NCI-H2196 treated with DMSO at 0.1 percent for 48 hours (cell line): Measurements from ENCODE around the gene DDX10.
"Not testable (repeated sequence)": the region's sequence is repeated elsewhere in the genome, so short reads cannot be mapped to it uniquely, and the experiment has no call there.

Experiments used
- DNase-seq: peaks from one replicate; lab custom pipeline; 2025; ENCODE audit not compliant: unreplicated experiment; lab: John Stamatoyannopoulos, UW

Gene DDX10

DNA sequence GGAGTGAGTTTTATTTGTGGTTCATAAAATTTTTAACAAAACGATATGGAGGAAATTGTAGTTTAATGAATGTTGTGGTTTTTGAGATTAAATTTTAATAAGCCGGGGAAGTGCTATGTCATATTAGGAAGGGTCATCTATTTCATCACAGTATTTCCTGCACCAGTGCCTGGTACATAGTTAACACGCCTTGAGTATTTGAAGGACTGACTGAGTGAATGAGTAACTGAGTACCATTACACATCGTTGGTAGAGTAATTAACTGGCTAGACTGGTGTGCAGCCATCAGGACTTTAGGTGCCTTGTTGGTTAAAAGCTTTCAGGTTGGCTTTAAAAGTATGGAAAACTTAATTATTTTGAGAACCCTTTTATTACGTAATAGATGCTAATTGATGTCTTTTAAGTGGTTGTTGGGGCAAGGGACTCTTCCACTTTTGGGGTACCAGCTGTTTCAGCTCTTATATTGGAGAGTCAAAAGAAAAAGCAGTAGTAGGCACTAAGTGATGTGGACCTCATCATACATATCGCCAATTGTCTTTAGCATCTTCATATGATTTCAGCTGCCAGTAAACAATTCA, 101.8 kb downstream of the DDX10 start:
- no peak for DNase-seq

DNA sequence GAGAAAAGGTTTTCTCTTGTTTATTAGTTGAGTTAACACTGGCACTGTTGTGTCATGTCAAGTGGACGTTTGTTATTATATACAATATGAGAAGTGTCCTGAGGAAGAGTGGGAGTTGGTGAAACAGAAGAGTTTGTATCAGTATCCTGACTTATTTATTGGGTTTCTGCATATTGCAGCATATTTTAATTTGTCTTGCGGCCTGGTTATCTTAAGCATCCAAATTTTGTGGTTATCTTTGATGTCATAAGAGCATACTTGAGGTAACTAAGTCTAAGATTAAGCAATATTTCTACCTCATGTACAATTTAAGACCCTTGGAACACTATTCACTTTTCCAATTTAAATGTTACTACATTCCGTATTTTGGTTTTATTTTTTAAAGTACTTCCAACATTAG, 103.5 kb downstream of the DDX10 start:
- DNase-seq = no peak

DNA sequence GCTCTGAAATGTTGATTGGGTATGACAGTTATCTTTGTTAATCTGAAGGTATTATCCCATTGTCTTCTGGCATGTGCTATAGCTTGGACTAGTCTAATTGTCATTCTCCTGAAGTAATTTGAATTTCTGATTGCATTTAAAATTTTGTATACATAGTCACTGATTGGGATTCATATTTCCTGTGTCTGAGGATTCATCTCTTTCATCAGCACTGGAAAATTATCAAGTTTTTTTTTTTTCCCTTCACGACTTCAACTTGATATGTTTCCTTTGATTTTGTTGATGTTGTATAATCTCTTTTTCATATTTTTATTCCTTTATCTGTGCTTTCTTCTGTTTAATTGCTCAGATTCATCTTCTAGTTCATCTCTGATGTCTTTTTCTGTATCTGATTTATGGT, 104.1 kb downstream of the DDX10 start:
- DNase-seq = no peak

DNA sequence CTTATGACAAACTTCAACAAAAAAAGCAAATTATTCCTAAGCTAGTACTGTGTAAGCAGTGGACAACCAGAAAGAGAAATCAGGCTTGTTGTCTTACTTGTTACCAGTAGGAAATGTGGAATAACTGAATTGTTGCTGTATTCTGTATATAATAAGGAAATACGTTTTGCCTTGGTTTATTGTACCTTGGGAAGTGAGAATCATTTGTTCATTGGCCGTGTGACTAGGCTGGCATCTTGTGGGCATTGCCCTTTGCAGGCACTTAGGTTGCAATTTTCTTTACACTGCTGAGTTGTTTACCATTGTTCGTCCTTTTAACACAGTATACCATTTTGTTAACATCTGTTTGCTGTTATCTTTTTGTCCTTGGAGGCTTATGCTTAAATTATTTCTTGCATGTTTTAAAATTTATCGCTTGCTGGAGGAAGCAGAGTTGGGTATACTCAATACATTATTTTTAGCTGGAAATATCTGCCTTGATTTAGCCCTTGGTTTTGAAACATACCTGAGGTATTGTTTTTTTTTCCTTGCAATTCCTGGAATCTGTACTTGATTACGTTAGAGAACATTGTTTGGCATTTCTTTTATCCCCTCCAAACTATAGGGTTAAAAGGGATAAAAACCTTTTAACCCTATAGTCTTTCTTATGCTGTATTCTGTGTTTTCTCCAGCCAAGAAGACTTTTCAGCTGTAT, 109.3 kb downstream of the DDX10 start:
- DNase-seq = no peak

DNA sequence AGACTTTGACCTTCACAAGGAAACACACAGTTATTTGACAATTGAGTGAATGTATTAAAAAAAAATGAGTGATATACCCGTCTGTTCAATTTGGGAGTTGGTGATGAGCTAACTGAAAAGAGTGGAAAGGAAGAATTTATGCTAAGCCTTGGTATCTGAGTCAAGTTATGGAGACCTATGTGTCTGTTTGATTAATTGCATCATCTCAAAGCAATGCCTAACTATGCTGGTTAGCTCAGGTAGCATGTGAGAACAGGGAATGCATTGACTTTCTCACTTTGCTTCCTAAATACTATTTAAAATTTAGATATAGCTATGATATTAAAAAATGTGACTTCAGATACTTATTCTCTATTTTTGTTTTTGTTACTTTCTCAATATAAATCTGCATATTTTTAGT, 110.5 kb downstream of the DDX10 start:
- no peak for DNase-seq

DNA sequence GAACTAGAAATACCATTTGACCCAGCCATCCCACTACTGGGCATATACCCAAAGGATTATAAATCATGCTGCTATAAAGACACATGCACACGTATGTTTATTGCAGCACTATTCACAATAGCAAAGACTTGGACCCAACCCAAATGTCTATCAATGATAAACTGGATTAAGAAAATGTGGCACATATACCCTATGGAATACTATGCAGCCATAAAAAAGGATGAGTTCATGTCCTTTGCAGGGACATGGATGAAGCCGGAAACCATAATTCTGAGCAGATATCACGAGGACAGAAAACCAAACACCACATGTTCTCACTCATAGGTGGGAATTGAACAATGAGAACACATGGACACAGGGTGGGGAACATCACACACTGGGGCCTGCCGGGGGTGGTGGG, 114.3 kb downstream of the DDX10 start:
- not testable (repeated sequence) for DNase-seq

DNA sequence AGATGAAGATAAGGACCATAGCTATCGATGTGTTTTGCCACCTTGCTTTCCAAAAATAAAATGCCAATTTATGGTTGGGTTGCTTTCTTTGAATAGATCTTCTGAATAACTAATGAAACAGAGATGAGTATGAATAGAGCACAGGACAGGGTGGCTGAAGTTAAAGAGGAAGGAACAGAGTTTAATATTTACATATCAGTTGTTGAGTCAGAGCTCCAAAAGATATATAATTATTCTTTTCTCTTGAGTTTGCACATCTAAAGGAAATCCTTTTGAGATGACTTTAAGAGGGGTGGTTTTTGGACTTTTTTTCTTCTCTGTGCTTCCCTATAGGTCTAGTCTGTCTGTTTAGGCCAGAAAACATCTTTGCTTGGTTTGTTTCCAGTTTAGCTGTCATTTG, 115.2 kb downstream of the DDX10 start:
- DNase-seq = no peak

DNA sequence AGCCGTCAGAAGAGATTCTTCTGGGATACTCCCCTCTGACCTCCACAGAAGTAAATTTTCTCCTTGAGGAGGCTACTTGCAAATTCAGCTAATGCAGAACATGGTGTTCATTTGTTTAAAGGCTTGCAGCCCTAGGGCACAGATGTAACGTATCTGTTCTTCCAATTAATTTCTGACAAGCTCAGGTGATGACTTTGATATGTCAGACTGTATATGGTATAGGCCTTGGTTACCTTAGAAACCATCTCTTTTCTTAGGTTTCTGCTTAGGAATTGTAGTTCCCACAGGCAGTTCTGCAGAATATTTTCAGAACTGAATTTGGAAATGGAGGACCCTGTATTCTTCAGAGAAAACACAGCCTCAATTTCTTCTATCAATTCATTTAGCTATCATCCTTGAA, 117.1 kb downstream of the DDX10 start:
- DNase-seq = no peak

DNA sequence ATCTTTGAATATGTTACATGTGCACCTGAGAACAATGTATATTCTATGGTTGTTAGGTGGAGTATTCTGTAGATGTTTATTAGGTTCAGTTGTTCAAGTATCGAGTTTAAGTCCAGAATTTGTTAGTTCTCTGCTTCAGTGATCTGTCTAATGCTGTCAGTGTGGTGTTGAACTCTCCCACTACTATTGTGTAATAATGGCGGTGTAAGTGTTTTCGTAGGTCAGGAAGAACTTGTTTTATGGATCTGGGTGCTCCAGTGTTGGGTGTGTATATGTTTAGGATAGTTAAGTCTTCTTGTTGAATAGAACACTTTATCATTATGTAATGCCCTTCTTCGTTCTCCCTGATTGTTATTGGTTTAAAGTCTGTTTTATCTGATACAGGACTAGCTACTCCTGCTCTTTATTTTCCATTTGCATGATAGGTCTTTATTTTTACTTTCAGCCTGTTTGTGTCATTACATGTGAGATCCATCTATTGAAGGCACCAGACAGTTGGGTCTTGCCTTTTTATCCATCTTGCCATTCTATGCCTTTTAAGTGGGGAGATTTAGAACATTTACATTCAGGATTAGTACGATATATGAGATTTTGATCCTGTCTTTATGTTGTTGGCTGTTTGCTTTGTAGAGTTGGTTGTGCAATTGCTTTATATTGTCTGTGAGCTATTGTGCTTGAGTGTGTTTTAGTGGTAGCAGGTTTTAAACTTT, 121.6 kb downstream of the DDX10 start:
- no peak for DNase-seq

DNA sequence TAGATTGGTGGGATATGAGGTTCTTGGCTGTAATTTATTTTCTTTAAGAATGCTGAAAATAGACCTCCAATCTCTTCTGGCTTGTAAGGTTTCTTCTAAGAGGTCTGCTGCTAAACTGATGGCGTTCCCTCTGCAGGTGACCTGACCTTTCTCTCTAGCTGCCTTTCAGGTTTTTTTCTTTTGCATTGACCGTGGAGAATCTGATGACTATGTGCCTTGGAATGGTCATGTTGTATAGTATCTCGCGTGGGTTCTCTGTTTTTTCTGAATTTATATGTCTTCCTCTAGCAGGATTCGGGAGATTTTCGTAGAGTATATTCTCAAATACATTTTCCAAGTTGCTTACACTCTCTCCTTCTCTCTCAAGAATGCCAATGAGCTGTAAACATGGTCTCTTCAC, 122.2 kb downstream of the DDX10 start:
- no peak for DNase-seq

DNA sequence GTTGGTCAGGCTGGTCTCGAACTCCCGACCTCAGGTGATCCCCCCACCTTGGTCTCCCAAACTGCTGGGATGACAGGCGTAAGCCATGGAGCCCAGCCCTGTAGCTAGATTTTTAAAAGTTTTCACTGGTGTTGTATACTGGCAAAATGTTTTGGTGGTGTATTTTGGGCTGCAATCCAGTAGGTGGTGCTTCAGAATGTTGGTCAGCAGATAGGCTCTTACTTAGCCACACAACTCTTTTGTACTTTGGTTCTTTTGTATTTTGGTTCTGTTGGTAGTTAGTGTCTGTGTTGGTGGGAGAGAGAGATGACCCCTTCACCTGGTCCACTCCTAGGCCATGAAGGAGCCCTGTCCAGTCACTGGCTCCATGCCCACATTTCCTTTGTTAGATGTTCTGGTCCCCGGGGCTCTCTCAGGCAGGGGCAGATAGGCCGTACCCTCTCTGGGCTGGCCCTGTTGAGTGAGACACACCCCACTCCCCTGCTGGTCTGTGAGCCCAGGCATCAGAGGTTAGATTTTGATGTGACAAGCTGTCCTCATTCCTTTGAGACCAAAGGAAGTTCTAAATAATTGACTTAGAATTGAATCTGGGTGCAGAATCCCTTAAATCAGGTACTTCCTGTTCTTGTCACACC, 123.8 kb downstream of the DDX10 start:
- DNase-seq = no peak

DNA sequence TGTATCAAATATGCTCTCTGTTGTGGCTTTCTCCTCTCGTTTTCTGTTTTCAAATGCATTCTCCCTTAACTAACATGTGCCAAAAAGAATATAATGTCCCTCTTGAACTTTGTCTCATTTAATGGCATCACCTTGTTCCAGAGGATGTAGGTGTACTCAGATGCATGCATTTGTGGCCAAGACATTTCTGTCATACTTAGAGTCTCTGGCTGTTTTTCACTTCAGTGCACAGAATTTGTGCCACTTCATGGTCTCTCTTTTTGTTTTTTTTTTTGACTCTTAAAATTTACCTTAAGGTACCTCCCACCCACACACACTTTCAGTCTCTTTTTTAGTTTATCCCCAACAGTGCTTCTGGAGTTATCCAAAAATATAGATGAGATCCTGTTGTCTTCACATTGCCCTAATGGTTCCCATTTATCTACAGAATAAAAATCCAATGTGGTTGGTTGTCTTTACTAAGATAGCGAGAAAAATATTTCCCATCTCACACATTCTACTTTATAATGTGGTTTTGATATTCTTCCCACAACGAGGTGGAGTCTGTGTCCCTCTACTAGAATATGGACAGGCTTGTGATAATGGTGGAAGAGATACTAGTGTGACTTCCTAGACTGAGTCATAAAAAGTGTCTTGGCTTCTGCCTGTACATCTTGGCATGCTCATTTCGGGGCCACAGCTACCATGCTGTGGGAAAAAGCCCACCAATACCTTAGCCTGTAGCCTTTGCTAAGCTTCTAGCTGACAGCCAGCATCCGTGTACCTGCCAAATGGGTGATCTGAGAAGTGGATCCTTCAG, 125.8 kb downstream of the DDX10 start:
- DNase-seq = no peak

DNA sequence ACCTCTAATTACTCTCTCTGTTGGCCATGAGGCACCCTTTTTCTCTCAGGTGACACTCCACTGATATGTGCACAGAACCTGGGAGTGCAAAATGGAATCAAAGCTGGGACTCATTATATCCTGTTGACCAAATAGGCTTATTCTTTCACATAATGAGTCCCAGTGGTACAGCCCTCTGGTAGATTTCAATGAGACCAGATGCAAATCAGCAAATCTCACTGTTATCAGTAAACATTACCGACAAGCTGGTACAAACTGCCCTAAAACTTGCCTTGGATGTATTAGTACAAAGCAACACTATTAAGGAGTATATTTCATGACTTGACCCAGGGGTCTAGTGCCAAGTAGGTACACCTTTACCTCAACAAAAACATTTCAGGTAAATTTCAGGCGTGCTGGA, 128.3 kb downstream of the DDX10 start:
- DNase-seq = no peak

DNA sequence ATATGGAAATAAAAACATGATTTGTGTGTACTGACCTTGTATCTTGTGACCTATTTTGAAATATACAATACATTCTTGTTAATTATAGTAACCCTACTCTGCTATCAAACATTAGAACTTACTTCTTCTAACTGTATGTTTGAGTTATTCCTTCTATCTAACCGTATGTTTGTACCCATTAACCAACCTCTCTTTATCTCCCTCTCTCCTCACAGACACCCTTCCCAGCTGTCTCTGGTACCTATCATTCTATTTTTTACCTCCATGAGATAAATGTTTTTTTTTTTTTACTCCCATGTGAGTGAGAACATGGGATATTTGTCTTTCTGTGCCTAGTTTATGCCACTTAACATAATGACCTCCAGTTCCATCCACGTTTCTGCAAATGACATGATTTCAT, 128.7 kb downstream of the DDX10 start:
- no peak for DNase-seq

DNA sequence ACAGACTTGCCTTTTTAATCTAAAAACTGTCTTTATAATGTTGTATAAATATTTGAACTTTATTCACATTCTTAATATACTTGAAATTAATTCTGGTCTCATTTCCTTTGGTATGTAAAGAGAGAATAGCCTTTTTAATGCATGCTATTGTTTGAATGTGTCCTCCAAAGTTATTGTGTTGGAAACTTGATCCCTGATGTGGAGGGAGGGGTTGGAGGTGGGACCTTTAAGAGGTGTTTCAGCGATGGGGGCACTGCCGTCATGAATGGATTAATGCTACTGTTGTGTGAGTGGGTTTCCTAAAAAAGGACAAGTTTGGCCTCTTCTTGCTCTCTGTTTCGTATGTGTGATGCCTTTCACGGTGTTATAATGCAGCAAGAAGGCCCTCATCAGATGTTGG, 131.7 kb downstream of the DDX10 start:
- no peak for DNase-seq

DNA sequence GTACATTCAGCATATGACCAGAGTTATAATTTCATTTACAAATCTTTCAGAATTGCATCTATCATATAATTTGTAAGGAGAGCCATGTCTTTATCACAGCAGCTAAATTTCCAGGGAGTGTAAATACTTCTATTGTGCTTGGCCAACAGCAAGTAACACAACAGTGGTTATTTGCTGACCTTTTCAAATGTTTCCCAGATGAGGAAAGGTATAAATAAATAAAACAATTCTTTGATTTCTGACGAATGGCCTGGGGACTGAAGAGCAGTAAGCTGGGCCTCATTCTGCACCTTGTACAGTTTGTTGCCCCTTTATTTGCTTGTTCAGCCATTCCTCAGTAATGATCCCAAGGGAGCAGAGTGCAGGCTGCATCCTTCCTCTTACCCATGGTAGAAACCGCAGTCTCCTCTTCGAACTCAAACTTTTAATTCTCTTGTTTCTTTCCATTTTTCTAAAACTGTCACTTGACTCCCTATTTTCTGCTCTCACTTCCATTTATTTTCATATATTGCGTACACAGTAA, 132.8 kb downstream of the DDX10 start:
- DNase-seq = no peak

DNA sequence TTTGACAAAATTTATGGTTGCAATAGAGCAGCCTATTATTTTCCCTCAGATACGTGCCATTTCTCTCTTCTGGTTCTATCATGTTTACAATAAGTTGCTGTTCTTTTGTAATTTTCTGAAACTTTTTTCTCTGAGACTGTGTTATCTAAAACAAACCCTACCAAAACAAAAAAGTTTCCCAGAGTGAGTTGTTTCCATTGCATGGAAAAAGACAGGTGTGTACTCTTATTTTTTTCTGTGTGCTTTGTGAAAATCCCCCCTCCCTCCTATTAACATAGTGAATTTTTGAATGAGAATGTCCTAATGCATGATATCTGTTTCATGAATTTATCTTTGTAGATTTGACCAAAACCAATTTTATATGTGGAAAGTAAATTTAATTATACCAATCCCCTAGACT, 137.6 kb downstream of the DDX10 start:
- DNase-seq = no peak

DNA sequence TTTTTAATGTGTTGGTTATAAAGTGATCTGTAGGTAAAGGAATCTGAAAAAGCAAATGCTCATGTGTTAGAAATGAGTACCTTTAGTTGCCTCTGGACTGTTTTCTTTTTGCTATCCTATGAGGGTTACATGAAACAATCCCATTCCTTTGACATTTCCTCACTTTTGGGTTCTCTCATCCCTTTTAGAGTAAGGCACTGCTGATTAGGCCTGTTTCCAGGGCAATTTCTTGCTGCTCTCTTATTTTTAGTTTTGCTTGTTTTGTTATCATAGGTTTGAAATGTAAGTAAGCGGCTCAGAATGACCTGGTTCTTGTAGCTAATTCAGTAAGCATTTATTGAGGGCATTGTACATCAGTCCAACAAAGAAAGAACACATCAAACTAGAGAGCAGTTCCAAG, 138.9 kb downstream of the DDX10 start:
- DNase-seq = no peak

DNA sequence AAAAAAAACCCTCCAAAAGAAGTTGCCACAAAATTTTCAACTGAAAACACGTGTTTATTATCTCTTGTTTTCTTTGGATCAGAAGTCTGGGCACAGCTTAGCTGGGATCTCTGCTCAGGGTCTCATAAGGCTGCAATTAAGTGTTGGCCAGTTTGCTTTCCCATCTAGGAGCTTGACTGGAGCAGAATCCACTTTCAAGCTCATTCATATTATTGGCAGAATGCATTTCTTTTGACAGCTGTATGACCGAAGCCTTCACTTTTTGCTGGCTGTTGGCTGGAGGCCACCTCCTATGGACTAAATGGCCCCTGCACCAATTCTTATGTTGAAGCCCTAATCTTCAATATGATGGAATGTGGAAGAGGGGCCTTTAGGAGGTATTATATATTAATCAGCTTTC, 139.6 kb downstream of the DDX10 start:
- DNase-seq = no peak

DNA sequence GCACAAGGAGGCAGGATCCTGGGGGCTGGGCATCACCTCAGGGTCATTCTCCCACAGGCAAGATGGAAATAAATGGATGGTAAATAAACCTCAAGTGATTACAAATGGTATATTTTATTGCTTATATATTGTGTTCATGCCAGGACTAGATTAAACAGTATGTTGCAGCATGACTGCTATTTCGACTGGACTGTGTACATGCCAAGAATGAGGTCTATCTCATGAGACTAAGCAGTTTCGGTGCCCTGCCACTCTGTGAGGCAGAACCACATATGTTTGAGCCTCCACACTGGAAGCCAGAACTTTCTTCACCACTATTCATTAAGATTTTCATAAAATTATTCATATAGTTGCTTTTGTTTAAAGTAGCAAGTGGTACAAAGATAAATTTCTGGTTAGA, 140.2 kb downstream of the DDX10 start:
- no peak for DNase-seq

DNA sequence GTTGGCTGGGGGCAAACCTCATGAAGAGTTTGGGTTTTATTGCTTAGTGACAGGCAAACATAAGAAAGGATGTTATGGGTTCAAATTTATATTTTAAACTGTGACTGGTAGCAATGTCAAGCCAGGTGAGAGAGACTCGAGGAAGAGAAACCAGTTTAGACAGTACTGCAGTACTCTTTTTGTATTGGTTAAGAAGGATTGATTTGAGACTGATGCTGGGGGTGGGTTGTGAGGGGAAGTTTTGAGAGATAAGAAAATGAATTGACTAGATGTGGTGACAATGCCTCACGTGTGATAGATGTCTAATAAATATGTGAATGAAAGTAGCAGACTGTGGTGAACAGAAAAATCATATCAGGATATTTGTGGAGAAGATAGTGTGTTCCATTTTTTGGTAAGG, 142.4 kb downstream of the DDX10 start:
- DNase-seq = no peak
